NCI-H187 (cell line): ENCODE results near the gene LCOR.

ENCODE experiments used
- DNase-seq, 2 experiments: peaks; one replicate each; lab custom pipeline; 2025; lab: John Stamatoyannopoulos, UW

The LCOR gene

DNA sequence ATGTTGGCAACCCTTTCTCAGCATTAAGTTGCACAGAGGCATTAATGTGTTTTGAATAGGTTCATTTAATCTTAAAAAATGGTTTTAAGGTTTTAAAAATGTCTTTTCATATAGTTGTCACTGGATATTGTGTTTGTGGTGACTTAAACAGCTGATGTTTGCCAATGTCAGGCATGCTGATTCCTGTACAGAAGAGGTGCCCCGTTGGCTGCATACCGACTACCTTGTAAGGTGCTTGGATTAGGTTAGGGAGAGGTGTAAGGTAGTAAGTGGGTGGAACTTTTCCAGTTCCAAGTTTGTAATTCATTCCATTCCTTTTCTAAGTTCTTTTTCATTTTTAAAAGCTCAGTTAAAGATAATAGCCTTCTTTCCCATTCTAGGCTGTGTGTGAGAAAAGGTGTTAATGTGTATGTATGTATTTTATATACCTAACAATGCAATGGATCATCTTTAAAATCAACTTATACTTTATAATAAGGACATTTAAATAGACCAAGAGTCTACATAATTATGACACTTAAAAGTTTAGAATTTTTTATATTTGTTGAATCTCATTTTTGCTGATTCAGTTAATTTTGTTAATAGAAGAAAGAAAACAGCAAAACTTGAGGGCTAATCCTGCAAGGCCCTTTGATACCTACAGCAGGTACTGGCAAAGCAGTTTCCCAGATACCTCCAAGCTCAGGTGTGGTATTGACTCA lies 155.2 kb downstream of the LCOR start:
- no peak for DNase-seq

DNA sequence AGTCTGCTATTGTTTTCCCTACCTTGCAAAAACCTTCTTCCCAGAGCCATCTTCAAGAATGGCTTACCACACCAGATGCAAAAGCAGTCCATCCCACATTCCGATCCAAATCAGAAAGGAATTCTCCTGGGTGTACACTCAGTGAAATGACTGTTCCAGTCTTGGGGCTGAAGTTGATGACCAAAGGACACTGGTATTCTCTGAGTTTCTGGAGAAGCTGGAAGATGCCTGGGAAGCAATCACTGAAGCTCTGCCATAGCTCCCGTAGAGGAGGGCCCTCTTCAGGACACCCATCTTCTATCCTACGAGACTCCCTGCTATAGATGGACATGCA lies 155.7 kb downstream of the LCOR start:
- DNase-seq: no peak

GRCh38 chr10:96988426-96988825 lies 156.3 kb downstream of the LCOR start:
- no peak for DNase-seq

DNA sequence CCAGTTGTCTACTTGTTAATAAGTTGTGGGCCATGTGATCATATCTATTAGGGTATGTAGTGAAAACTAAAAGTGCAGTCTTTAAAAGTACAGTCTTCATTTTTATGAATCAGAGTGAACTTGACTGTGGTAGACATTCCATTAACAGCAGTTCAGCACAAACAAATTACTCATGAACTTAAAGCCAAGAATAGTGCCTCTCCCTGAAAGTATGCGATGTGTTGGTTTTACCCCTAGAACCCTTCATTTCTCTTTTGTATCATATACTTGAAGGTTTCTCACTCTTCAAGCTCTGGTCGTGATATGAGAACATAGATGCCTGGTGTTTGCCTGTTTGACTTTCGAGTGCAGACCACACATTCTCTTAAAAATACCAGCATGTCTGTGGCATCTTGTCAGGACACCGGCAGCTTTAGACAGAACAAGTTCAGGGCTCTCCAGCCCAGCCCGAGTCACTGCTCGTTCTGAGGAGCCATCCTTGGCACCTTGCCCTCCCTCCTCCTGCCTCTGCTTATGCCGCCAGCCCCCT lies 159.3 kb downstream of the LCOR start:
- no peak for DNase-seq

DNA sequence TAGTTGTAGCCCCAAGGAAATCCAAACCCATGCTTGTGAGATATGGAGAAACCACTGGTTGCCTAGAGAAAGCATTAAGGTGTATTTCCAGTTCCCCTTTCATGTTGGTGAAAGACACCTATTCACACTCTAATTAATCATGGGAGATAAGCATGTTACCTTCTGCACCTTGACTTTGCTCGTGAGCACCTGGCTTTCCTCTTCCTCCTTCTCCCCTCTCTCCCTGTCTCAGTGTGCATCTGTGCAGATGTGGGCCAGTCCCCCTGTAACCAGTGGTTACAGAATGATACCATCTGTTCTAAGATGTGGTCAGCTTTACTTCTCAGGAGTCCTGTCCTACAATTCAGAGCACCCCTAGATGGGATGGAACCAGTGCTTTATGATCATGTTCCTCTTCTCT lies 160.6 kb downstream of the LCOR start:
- no peak for DNase-seq

GRCh38 chr10:96995851-96996250 lies 163.8 kb downstream of the LCOR start:
- no peak for DNase-seq

- DNase-seq: no peak
Observed at GRCh38 chr10:96996275-96996965, 164.3 kb downstream of the LCOR start.

DNA sequence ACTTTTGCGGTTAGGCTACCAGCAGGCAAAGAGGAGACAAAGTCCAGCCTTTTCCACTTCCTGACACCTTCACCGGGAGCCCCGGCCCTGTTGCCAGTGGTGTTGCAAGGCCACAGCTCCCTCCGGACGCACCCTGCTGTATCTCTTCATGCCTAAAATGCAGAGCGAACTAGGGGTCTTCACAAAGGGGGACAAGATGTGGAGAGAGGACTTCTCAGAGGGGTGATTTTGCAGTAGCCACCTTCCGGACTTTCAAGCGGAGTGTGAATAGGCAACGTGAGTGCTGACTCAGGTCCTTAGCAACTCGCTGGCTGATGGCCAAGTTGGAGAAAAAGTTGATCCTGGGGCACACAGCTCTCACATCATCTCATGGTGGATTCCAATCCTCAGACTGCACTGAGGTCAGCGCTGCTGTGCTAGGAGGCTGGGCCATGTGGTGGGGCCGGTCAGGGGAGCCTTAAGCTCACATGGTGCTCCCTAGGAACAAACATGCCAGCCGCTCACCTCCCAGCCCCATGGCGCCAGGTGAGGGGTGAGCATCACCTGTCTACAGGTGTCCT lies 166.3 kb downstream of the LCOR start:
- DNase-seq: no peak

GRCh38 chr10:96999337-96999736 lies 167.2 kb downstream of the LCOR start:
- no peak for DNase-seq

DNA sequence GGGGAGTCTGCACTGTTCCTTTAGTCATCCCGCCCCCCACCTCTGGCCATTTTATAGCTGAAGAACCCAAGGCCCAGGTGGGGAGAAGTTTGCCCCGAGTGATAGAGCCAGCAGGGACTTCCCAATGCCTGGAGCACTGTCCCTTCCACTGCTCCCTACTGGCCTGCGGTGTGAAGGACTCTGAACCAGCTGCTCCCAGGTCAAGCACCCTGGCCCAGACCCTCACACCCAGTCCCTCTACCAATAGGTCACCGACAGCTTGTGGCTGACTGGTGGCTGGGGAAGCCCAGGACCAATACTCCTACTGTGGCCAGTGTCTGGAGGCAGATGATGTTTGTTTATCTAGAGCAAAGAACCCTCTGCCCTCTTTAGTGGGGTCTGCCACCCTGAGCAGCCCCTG lies 167.9 kb downstream of the LCOR start:
- no peak for DNase-seq

DNA sequence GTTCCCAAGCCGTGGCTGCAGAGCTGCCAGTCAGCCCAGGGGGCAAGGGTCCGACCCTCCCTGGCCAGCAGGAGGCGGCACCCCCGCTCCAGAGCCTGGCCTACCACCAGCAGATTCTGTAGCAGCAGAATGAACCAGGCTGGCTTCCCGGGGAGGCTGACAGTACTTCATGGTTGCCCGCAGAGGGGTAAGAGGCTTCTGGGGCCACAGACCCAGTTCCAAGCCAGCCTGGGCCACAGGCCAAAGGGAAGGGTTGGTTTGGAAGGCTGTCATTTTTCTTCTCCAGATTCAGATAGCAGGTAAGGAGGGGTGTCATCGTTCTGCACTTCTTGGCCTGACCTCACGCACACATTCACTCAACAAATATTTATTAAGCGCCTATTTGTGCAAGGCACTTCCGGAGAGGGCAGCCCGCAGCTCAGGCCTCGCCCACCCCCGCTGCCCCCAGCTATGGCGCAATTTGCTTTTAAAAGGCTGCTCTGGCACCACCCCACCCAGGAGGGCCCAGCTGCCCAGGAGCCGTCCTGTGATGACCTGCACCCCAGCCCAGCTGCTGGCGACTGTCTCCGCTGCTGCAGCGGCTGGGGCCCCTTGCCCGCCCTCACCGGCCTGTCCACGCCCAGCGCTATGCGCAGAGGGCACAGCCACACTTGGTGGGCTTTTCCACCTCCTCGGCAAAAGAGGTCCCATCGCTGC lies 168.5 kb downstream of the LCOR start:
- DNase-seq: no peak

DNA sequence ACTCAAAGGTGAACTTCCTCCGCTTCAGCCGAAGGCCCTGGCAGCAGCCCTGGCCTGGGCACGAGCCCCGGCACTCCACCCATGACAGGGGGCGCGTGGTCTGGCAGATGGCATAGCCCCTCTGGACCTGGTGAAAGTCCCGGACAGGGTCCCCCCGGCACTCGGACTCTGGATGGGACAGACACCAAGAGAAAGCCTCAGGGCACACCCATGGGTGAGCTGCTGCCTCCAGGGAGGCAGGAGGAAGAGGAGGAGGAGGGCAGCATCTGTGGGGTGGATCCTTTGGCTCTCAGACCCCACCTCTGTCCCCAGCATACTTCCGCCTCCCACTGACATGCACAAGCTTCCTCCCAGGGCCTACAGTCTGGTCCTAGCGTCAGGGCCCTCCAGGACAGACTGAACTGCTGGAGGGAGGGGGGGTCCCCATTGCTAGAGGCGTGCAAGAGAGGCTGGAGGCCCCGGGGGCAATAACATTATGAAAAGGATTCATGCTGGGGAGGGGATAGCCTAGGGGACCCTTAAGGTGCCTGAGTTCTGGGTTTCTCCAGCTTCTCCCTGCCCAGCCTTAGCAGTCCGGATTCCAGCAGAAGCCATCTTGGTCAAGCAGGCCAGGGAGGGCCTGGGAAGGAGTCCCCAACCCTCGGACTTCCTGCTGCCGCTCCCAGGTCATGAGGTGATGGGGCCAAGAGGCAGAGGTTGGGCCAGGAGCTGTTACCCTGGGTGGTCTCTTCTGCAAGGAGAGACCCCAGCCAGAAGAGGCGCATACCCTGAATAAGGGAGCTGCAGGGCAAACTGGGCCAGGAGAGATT lies 169.3 kb downstream of the LCOR start:
- DNase-seq: no peak

DNA sequence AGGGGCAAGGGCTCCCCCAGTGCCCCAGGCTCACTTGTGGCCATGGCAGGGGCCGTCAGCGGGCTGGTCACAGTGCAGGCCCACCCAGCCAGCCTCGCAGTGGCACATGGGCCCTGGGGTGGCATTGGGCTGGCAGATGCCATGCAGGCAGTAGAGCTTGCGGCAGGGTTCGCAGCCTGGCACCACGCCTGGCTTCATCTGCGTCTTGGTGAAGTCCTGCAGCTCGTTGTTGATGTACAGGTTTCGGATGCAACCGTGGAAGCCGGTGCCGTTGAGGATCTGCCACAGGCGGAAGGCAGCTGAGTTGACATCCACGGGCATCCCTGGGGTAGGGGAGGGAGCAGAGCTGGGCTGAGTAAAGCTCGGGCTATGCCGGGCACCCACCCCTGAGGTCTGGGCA lies 170.6 kb downstream of the LCOR start:
- no peak for DNase-seq

GRCh38 chr10:97003151-97003803 lies 171.2 kb downstream of the LCOR start:
- no peak for DNase-seq

DNA sequence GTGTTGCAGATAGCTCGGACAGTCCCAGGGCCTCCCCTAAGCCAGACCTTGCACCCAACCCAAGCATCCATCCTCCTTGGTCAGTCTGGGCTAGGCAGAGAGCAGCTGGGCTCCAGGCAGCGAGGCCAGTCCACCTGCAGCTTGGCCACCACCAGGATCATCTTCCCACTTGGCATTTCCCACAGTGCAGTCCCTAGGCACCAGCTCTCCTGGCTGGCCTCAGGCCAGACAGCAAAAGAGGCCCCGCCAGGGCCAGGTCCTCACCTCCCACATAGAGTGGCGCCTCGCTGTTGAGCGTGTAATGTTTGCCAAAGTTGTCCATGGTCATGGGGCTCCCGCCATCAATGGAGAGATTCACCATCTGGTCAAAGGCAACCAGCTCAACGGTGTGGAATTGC lies 171.7 kb downstream of the LCOR start:
- no peak for DNase-seq

GRCh38 chr10:97004591-97004990 lies 172.5 kb downstream of the LCOR start:
- DNase-seq: no peak

DNA sequence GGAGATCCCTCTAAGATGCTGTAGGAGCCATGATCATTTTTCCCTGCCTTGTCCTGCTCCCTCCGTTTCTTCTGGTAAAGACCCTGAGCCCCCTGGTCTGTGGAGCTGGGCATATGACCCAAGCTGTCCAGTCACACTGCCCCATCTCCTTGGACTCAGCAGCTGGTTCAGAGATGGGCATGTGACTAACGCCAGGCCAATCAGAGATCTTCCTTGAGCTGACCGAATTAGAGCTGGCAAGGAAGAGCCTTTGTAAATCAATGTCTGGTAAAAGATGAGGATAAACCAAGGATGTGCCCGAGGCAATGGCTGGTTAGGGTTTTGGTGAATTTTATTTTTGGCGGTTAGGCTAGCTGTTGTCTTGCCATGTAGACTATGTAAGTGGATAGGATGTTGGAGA lies 173.3 kb downstream of the LCOR start:
- no peak for DNase-seq

DNA sequence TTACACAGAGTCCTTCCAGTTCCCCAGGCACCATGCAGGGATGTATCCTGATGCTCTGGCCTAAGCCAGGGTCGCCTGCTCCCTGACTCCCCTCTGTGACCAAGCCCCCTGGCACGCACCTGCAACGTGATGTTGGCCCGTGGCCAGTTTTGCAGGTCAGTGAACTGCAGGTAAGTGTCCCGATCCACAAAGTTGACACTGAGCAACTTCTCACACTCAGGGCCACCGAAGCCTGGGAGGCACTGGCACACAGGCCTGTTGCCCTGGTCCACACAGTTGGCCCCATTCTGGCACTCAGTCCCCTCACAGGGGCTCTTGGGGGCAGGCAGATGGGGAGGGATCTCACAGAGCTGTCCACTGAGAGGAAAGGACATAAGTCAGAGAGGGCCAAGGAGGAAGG lies 174.3 kb downstream of the LCOR start:
- no peak for DNase-seq

GRCh38 chr10:97007417-97007816 lies 175.3 kb downstream of the LCOR start:
- DNase-seq: no peak

- DNase-seq: no peak
Observed at GRCh38 chr10:97010695-97011206, 178.7 kb downstream of the LCOR start.

GRCh38 chr10:97011397-97011796 lies 179.3 kb downstream of the LCOR start:
- no peak for DNase-seq
